RWPE2 (cell line): ENCODE measurements around the gene ANKLE2.

Source experiments
- ATAC-seq: fragments of 200-7000 bp; cut with Tn5 transposase; 3 replicates; pipeline ENCODE4 v1.9.1; 2021; ENCODE audit warnings: low read depth
- DNase-seq: peaks from one replicate; pipeline ENCODE4 v3.0.0-alpha.2; 2020; ENCODE audit warnings: low spot score
- H3K27ac ChIP-seq: fragments of 450-650 bp; 2 replicates; pipeline ENCODE4 v1.5.1; 2017; ENCODE audit warnings: mild to moderate bottlenecking; ENCODE audit not compliant: poor library complexity, severe bottlenecking
- H3K27me3 ChIP-seq: fragments of 250-450 bp; sonication (Bioruptor Pico); 2 replicates; pipeline ENCODE4 v1.5.1; 2021; ENCODE audit warnings: mild to moderate bottlenecking, moderate library complexity; ENCODE audit not compliant: insufficient read depth, poor library complexity, severe bottlenecking
- H3K36me3 ChIP-seq: fragments of 250-450 bp; sonication (Bioruptor Pico); 2 replicates; pipeline ENCODE4 v1.5.1; 2020; ENCODE audit warnings: low read depth, mild to moderate bottlenecking, moderate library complexity
- H3K4me1 ChIP-seq: fragments of 250-450 bp; sonication (Bioruptor Pico); 2 replicates; pipeline ENCODE4 v1.5.1; 2021; ENCODE audit warnings: mild to moderate bottlenecking, moderate library complexity; ENCODE audit not compliant: insufficient read depth, poor library complexity, severe bottlenecking
- H3K4me3 ChIP-seq: fragments of 250-450 bp; sonication (Bioruptor Pico); 2 replicates; pipeline ENCODE4 v1.5.1; 2021; ENCODE audit warnings: mild to moderate bottlenecking, moderate library complexity; ENCODE audit not compliant: severe bottlenecking
- H3K9me3 ChIP-seq: fragments of 250-450 bp; sonication (Bioruptor Pico); 2 replicates; pipeline ENCODE4 v1.5.1; 2021; ENCODE audit warnings: mild to moderate bottlenecking, moderate library complexity; ENCODE audit not compliant: severe bottlenecking
- CTCF ChIP-seq: fragments of 450-650 bp; IDR thresholded peaks from one replicate; pipeline ENCODE4 v1.5.1; 2017; ENCODE audit warnings: mild to moderate bottlenecking, moderate library complexity; ENCODE audit not compliant: poor library complexity, severe bottlenecking

The ANKLE2 gene

GRCh38 chr12:132746613-132747012, 15.0 kb downstream of the ANKLE2 start:
- no peaks in the 10 kb centered on the region for H3K4me1 ChIP-seq
- no peak overlapping the region for H3K27ac ChIP-seq
- no peak for DNase-seq
- no peaks in the 10 kb centered on the region for H3K27me3 ChIP-seq
- ATAC-seq, result no peak
- no peaks in the 10 kb centered on the region for H3K9me3 ChIP-seq
- H3K36me3 ChIP-seq, result peaks cover 100% of the 10 kb centered on the region
- H3K4me3 ChIP-seq, result no peak overlapping the region
- no peak for TF ChIP-seq CTCF

- Histone ChIP-seq H3K36me3 (peaks cover 100% of the 10 kb centered on the region), H3K27ac (no peak overlapping the region), H3K27me3 (no peaks in the 10 kb centered on the region), H3K4me1 (no peaks in the 10 kb centered on the region), H3K9me3 (no peaks in the 10 kb centered on the region), H3K4me3 (no peak overlapping the region)
- ATAC-seq (no peak), DNase-seq (no peak)
- TF ChIP-seq CTCF, result no peak
Measured at GRCh38 chr12:132743831-132744230, 17.8 kb downstream of the ANKLE2 start.

GRCh38 chr12:132741620-132742019, 20.0 kb downstream of the ANKLE2 start:
- TF ChIP-seq CTCF, result no peak
- Histone ChIP-seq H3K27ac (no peak overlapping the region), H3K4me3 (no peak overlapping the region), H3K27me3 (no peaks in the 10 kb centered on the region), H3K4me1 (no peaks in the 10 kb centered on the region), H3K9me3 (no peaks in the 10 kb centered on the region), H3K36me3 (peaks cover 100% of the 10 kb centered on the region)
- DNase-seq, result no peak
- no peak for ATAC-seq

- Histone ChIP-seq H3K4me3 (no peak overlapping the region), H3K27ac (no peak overlapping the region), H3K36me3 (peaks cover 100% of the 10 kb centered on the region), H3K9me3 (no peaks in the 10 kb centered on the region), H3K27me3 (no peaks in the 10 kb centered on the region), H3K4me1 (no peaks in the 10 kb centered on the region)
- ATAC-seq (no peak), DNase-seq (no peak)
- no peak for TF ChIP-seq CTCF
Measured at GRCh38 chr12:132740652-132741051, 21.0 kb downstream of the ANKLE2 start.

GRCh38 chr12:132740313-132740646, 21.4 kb downstream of the ANKLE2 start:
- Histone ChIP-seq H3K27me3 (no peaks in the 10 kb centered on the region), H3K9me3 (no peaks in the 10 kb centered on the region), H3K4me1 (no peaks in the 10 kb centered on the region), H3K27ac (no peak overlapping the region), H3K4me3 (no peak overlapping the region), H3K36me3 (peaks cover 100% of the 10 kb centered on the region)
- ATAC-seq, result no peak
- no peak for DNase-seq
- TF ChIP-seq CTCF, result no peak
